CD14-positive monocyte (primary cell): ENCODE results near the gene AP1AR. TPM values are rescaled to one million over a fixed set of nuclear protein-coding genes. Genes with fewer than 3 reads are reported as not detected.
A peak's percentile ranks its signal among the peaks of the same experiment; 100 is the strongest.

ENCODE experiments used
- DNase-seq, 3 donors: peaks; one replicate each; pipeline ENCODE4 v3.0.0-alpha.2; 2011 to 2022
- H2AFZ ChIP-seq: 2 replicates; pipeline ENCODE4 v1.6.0; 2012; ENCODE audit warnings: mild to moderate bottlenecking, low read depth, low read length, inconsistent platforms; ENCODE audit not compliant: insufficient read depth, poor library complexity, severe bottlenecking
- H3K27ac ChIP-seq, 2 donors: 1 replicate in 1 of 2; 2 replicates in 1 of 2; pipeline ENCODE4 v1.5.1; 2012 to 2013; ENCODE audit warnings: low read length in 2 of 2, control low read depth in 1 of 2, inconsistent platforms in 1 of 2, low read depth in 1 of 2, mild to moderate bottlenecking in 1 of 2
- H3K27me3 ChIP-seq, 2 donors: one replicate each; pipeline versions ENCODE4 v1.6.0 to v1.6.1; 2011 to 2013; ENCODE audit warnings: low read length in 2 of 2; ENCODE audit not compliant: control insufficient read depth in 2 of 2, insufficient read depth in 2 of 2
- H3K36me3 ChIP-seq, 2 donors: replicated peaks in 1 of 2; 1 replicate in 1 of 2; 2 replicates in 1 of 2; pipeline versions ENCODE4 v1.5.1 to v1.6.1; 2012 to 2013; ENCODE audit warnings: low read length in 2 of 2, control low read depth in 1 of 2, inconsistent platforms in 1 of 2, mild to moderate bottlenecking in 1 of 2; ENCODE audit not compliant: insufficient read depth in 2 of 2, control insufficient read depth in 1 of 2
- H3K4me1 ChIP-seq, 2 donors: 1 replicate in 1 of 2; 2 replicates in 1 of 2; pipeline versions ENCODE4 v1.5.1 to v1.6.1; 2012 to 2013; ENCODE audit warnings: low read length in 2 of 2, control low read depth in 1 of 2, inconsistent platforms in 1 of 2, mild to moderate bottlenecking in 1 of 2, moderate library complexity in 1 of 2; ENCODE audit not compliant: insufficient read depth in 2 of 2, control insufficient read depth in 1 of 2
- H3K4me2 ChIP-seq: replicated peaks from 2 replicates; pipeline ENCODE3; 2012; ENCODE audit warnings: low read length, moderate library complexity, mild to moderate bottlenecking; ENCODE audit not compliant: poor library complexity, severe bottlenecking; ENCODE audit errors: extremely low read depth
- H3K4me3 ChIP-seq, 3 experiments: fragments of 200-600 bp in 1 of 3; sonication (generic) in 1 of 3; replicated peaks in 1 of 3; 1 replicate in 2 of 3; 2 replicates in 1 of 3; pipeline ENCODE4 v1.5.1; 2011 to 2013; ENCODE audit warnings: low read length in 3 of 3, mild to moderate bottlenecking in 3 of 3, control low read depth in 2 of 3, low read depth in 2 of 3, inconsistent platforms in 1 of 3, moderate library complexity in 1 of 3
- H3K79me2 ChIP-seq: 2 replicates; pipeline ENCODE4 v1.6.0; 2012; ENCODE audit warnings: mild to moderate bottlenecking, control low read depth, inconsistent platforms, low read length, moderate library complexity; ENCODE audit not compliant: insufficient read depth
- H3K9ac ChIP-seq: 2 replicates; pipeline ENCODE4 v1.6.0; 2017; ENCODE audit warnings: low read length, mild to moderate bottlenecking; ENCODE audit not compliant: insufficient read depth, poor library complexity, severe bottlenecking
- H3K9me3 ChIP-seq, 2 donors: replicated peaks in 1 of 2; 1 replicate in 1 of 2; 2 replicates in 1 of 2; pipeline versions ENCODE4 v1.5.1 to v1.6.1; 2012 to 2013; ENCODE audit warnings: low read length in 2 of 2, control low read depth in 1 of 2; ENCODE audit not compliant: control insufficient read depth in 1 of 2, insufficient read depth in 1 of 2
- H4K20me1 ChIP-seq: 2 replicates; pipeline ENCODE4 v1.6.0; 2012; ENCODE audit warnings: mild to moderate bottlenecking, low read length, control low read depth, moderate library complexity; ENCODE audit not compliant: insufficient read depth
- H3K27ac Mint-ChIP-seq, 7 donors: one replicate each; pipeline ENCODE4 v1.8.0; 2020; ENCODE audit warnings: mild to moderate bottlenecking in 7 of 7, mixed read lengths in 7 of 7, moderate library complexity in 6 of 7, inconsistent platforms in 2 of 7
- H3K27me3 Mint-ChIP-seq, 3 donors: one replicate each; pipeline ENCODE4 v1.8.0; 2021 to 2022; ENCODE audit warnings: low read depth in 3 of 3, mild to moderate bottlenecking in 3 of 3, mixed read lengths in 3 of 3, moderate library complexity in 3 of 3, inconsistent platforms in 1 of 3
- H3K36me3 Mint-ChIP-seq, 2 donors: one replicate each; pipeline ENCODE4 v1.8.0; 2020; ENCODE audit warnings: mixed read lengths in 2 of 2, inconsistent platforms in 1 of 2, mild to moderate bottlenecking in 1 of 2
- H3K4me1 Mint-ChIP-seq: one replicate; pipeline ENCODE4 v1.8.0; 2020; ENCODE audit warnings: mild to moderate bottlenecking, mixed read lengths
- H3K4me3 Mint-ChIP-seq, 2 donors: one replicate each; pipeline ENCODE4 v1.8.0; 2020; ENCODE audit warnings: mild to moderate bottlenecking in 2 of 2, mixed read lengths in 2 of 2, moderate library complexity in 1 of 2
- H3K9me3 Mint-ChIP-seq, 7 donors: one replicate each; pipeline ENCODE4 v1.8.0; 2020 to 2022; ENCODE audit warnings: mixed read lengths in 7 of 7, mild to moderate bottlenecking in 6 of 7, moderate library complexity in 6 of 7, inconsistent platforms in 2 of 7
- WGBS: methylation state at CpG from one replicate; pipeline ENCODE4 v1.1.5; 2013; ENCODE audit warnings: missing lambda C conversion rate; ENCODE audit not compliant: insufficient coverage; 5-methylcytosine and 5-hydroxymethylcytosine counted together
- intact Hi-C, 2 donors: fragments of 100-400 bp; cut with micrococcal nuclease; formaldehyde crosslinking; loops; one replicate each; pipeline versions ENCODE4 v1.15.0 to v1.15.1; 2023
- polyA plus RNA-seq, 3 donors: library from polyadenylated mRNA; depleted of rRNA in 1 of 3; unstranded in 2 of 3; stranded (reverse) in 1 of 3; fragments of 300-500 nt in 2 of 3; fragments of >200 nt in 1 of 3; fragmentation: Illumina TruSeq in 2 of 3; gene quantifications; 1 replicate in 2 of 3; 2 replicates in 1 of 3; pipeline ENCODE4 v1.2.3, GENCODE V29; 2012 to 2021
- TF ChIP-seq, protein P1 (sequence below): fragments of 200-600 bp; IDR thresholded peaks from one replicate; pipeline ENCODE4 v1.8.0; 2022; ENCODE audit warnings: antibody characterized with exemption, mild to moderate bottlenecking

The AP1AR gene
- polyA plus RNA-seq, 3 donors, result 6.1 to 15.8 (median 14.6) TPM

DNA sequence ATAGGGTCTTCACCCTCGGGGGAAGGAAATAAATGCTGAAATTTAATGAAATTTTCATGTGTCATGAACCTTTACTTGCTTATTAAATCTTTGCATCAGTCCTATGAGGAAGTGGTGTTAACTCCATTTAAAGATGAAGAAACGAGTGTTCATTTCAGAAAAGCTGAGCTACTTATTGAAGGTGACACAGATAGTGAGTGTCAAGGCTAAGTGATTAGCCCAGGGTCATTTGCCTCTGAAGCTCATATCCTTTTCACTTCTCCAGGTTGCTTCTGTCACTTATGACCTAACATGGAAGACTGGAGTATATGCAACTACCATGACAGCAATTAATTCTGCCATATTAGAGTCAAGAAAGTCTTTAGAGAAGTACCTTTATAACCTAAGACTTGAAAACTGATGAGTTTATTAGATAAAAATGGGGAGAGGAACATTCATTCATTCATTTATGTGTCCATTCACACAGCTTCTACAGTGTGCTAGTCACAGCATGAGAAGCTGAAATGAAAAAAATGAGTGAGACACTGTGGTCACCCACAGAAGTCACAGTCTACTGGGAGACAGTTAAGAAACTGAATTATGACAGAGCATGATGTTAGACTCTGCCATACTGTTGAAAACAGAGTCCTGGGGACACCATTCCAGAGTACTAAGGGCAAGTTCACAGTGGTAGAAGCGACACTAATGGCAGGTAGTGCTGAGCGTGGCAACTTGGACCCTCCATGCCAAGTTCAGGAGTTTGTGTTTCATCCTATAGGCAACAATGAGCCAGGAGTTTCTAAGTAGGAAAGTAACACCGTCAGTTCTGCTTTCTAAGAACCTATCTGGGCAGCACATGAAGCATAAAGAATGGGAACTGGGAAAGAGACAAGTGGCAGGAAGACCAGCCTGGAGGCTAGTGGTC lies 86.9 kb downstream of the AP1AR start:
- H2AFZ ChIP-seq, result no peak overlapping the region
- Mint-ChIP-seq H3K9me3 (peaks cover 0 to 2% (median 0%) of the 10 kb centered on the region in 7 donors), H3K4me1 (peaks cover 35% of the 10 kb centered on the region), H3K36me3 (peaks cover 13 to 17% of the 10 kb centered on the region in 2 donors), H3K27me3 (peaks cover 0 to 3% (median 0%) of the 10 kb centered on the region in 3 donors), H3K27ac (peak overlapping the region in 6 of 7 donors; percentile 37 to 84 (median 48)), H3K4me3 (no peak overlapping the region)
- H3K9me3 ChIP-seq, result no peaks in the 10 kb centered on the region
- TF ChIP-seq, protein P1, sequence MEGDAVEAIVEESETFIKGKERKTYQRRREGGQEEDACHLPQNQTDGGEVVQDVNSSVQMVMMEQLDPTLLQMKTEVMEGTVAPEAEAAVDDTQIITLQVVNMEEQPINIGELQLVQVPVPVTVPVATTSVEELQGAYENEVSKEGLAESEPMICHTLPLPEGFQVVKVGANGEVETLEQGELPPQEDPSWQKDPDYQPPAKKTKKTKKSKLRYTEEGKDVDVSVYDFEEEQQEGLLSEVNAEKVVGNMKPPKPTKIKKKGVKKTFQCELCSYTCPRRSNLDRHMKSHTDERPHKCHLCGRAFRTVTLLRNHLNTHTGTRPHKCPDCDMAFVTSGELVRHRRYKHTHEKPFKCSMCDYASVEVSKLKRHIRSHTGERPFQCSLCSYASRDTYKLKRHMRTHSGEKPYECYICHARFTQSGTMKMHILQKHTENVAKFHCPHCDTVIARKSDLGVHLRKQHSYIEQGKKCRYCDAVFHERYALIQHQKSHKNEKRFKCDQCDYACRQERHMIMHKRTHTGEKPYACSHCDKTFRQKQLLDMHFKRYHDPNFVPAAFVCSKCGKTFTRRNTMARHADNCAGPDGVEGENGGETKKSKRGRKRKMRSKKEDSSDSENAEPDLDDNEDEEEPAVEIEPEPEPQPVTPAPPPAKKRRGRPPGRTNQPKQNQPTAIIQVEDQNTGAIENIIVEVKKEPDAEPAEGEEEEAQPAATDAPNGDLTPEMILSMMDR, result no peak
- intact Hi-C loops, result no loop called here
- H3K4me1 ChIP-seq, result peaks cover 43 to 53% of the 10 kb centered on the region in 2 donors
- no peaks in the 10 kb centered on the region for H3K27me3 ChIP-seq
- H3K4me3 ChIP-seq, result no peak overlapping the region
- H3K79me2 ChIP-seq, result peaks cover 66% of the 10 kb centered on the region
- peak overlapping the region in 1 of 2 donors; percentile 14 for H3K27ac ChIP-seq
- H3K9ac ChIP-seq, result no peak overlapping the region
- no peaks in the 10 kb centered on the region for H4K20me1 ChIP-seq
- no peak overlapping the region for H3K4me2 ChIP-seq
- DNase-seq, result no peak
- peaks cover 0 to 7% of the 10 kb centered on the region in 2 donors for H3K36me3 ChIP-seq
- WGBS, result 68% methylated on average over 3 of the region's 5 CpGs

Other genes with a start within 250 kb of the AP1AR start
- 1 to 10 TPM; 1.8 to 5.5 (median 4.8) TPM for gene FAM241A, start 86.3 kb upstream of the AP1AR start, polyA plus RNA-seq
- gene TIFA, start 54.1 kb downstream of the AP1AR start, polyA plus RNA-seq, result 1 to 10 TPM; 3.8 to 6.3 (median 4.4) TPM
- 10 to 100 TPM in 1 of 3 donors, 1 to 10 TPM in 2; 5.3 to 14.2 (median 8.1) TPM for gene ALPK1, start 65.6 kb downstream of the AP1AR start, polyA plus RNA-seq